HG03378 (cell line): ENCODE results near the gene UBE3C.
A peak's percentile ranks its signal among the peaks of the same experiment; 100 is the strongest.
"Not testable (repeated sequence)": the region's sequence is repeated elsewhere in the genome, so short reads cannot be mapped to it uniquely, and the experiment has no call there.

ENCODE experiments used
- ATAC-seq: cut with Tn5 transposase; IDR thresholded peaks from one replicate; pipeline ENCODE4 v1.9.1; 2021; ENCODE audit warnings: mild to moderate bottlenecking, moderate library complexity; ENCODE audit not compliant: unreplicated experiment

UBE3C gene

DNA sequence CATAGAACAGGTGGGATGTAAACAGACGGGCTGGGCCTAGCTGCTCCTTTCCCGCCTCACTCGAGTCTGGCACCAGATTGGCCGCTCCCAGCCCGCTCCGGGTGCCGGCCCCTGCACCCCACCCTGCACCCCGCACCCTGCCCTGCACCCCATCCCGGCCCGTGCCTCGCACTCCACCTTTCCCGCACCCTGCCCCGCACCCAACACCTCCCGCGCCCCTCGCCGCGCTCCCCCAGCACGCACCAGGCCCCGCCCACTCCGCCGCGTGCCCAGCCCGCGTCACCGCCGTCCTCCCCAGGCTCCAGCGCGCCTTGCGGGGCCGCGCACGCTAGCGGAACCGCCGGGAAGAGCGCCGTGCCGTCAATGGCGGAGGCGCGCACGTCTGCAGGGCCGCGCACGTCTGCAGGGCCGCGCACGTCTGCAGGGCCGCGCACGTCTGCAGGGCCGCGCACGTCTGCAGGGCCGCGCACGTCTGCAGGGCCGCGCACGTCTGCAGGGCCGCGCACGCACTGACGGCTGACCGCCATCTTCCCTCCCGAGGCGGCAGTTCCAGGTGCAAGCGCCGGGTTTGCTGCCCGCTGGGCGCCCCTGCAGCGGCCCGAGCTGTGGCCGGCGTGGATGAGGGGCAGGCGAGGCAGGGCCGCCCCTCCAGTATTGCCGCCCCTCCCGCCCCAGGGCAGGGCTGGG, at the start of gene UBE3C:
TSS of gene UBE3C (plus strand) at position 503 of the 687 bp plus-strand sequence. CDS start 347 bp downstream, outside the sequence.
- ATAC-seq: peak; percentile 59

DNA sequence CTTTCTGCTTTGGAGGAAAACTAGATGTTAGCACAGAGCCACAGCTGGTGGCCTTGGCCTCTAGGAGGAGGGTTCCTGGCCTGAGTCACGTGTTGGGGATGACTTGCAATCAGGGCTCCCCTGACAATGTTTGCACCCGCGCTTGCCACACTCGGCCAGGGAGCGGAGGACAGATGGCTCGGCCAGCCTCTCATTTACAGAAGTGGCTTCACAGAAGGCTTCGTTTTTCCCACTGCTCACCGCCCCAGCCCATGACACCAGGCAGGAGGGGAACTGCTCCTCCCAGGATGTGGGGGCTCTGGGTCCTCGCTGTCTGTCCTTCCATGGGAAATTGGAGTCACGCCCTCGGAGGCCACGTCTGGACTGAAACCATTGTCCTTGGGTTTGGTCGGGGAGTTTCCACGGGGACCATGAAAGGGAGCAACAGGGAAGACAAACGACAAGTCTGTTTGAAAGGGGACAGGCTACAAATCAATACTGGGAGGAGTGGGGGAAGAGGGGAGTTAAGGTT, 49.6 kb upstream of the UBE3C start:
- ATAC-seq: no peak

- ATAC-seq: no peak
Measured at GRCh38 chr7:157090485-157091165, 48.1 kb upstream of the UBE3C start.

GRCh38 chr7:157096286-157097055, 42.3 kb upstream of the UBE3C start:
- ATAC-seq: no peak

DNA sequence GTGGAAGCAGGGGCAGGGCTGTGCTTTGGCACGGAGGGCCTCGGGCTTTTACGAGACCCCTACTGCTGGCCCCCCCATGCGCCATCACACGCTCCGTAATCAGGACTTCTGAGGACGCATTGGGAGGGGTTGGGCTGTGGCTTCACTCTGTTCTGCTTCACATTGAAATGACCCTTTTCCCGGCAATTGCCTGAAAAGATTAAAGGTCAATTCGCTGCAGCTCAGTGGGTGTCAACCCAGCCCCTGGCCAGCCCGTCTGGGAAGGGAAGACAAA, 41.7 kb upstream of the UBE3C start:
- no peak for ATAC-seq

GRCh38 chr7:157097569-157097968, 41.2 kb upstream of the UBE3C start:
- ATAC-seq: no peak

DNA sequence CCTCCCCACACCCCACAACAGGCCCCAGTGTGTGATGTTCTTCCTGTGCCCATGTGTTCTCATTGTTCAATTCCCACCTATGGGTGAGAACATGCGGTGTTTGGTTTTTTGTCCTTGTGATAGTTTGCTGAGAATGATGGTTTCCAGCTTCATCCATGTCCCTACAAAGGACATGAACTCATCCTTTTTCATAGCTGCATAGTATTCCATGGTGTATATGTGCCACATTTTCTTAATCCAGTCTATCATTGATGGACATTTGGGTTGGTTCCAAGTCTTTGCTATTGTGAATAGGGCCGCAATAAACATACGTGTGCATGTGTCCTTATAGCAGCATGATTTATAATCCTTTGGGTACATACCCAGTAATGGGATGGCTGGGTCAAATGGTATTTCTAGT, 38.7 kb upstream of the UBE3C start:
- ATAC-seq: not testable (repeated sequence)

DNA sequence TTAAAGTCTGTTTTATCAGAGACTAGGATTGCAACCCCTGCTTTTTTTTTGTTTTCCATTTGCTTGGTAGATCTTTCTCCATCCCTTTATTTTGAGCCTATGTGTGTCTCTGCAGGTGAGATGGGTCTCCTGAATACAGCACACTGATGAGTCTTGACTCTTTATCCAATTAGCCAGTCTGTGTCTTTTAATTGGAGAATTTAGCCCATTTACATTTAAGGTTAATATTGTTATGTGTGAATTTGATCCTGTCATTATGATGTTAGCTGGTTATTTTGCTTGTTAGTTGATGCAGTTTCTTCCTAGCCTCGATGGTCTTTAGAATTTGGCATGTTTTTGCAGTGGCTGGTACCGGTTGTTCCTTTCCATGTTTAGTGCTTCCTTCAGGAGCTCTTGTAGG, 35.1 kb upstream of the UBE3C start:
- ATAC-seq: not testable (repeated sequence)

DNA sequence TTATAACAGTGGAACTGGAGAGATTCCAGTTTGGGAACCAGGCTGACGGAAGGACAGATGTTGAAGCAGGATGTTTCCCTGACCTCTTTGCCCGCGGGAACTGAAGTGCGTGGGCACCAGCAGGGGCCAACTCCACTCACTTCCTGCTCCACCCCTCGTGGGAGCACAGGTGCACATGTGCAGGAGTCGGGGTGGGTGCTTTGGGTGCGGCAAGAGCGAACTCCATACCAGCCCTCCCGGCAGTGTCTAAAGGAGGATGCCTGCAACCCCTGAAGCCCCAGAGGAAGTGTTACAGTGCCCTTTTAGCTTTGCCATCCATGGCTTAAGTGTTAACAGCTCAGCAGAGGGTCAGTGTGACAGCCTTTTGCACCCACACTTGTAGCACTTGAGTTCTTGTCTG, 27.4 kb upstream of the UBE3C start:
- no peak for ATAC-seq

GRCh38 chr7:157112706-157113105, 26.0 kb upstream of the UBE3C start:
- no peak for ATAC-seq

GRCh38 chr7:157113607-157114006, 25.1 kb upstream of the UBE3C start:
- ATAC-seq: no peak

DNA sequence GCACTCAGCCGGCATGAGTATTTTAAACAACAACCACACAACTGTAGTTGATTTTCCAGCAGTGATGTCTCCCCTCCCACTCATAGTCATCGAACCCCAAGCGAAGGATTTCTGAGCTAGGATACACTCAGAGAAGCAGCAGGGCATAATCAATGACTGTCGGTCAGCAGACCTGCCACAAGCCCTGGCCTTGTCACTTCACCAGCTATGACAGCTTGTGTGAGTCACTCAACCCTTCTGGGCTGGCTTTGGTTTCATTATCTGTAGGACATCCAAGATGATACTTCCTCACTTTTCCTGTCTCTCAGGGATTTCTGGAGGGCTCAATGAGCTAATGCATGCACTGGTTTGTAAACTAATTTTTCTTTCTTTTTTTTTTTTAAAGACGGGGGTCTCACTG, 22.0 kb upstream of the UBE3C start:
- ATAC-seq: no peak

DNA sequence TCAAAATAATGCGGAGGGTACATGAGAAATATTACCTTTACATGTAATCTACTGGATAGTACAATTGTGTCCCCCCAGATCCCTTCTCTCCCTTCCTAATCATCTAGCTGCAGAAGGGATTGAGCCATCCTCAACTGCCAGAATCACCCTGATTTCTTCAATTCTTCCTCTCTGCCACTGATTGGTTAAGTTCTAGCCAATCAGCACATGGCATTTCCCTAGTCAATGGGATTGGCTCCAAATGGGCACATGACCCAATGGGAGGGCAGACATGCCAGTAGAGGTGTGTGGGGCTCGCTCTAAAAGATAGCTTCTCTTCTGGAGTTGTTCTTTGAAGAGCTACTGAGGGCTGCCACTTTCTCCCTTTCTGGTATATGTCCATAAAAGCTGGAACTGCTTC, 20.9 kb upstream of the UBE3C start:
- ATAC-seq: no peak

DNA sequence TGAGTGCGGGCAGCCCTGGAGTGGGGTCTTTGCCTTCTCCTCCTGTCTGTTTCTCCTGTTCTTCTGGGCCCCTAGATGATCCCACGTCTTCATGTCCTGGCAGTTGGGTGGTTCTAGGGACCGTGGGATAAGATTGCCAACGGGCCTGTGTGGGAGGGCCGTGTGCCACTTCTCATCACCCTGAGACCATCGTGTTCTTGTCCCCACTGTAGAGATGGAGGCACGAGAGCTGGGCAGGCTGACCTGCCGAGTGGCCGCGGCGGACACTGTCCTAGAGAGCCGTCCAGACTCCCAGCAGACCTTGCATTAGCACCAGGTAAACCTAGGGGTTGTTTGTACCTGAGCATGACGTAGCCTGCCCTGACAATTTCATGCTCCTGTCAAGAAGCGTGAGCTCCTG, 18.5 kb upstream of the UBE3C start:
- no peak for ATAC-seq

DNA sequence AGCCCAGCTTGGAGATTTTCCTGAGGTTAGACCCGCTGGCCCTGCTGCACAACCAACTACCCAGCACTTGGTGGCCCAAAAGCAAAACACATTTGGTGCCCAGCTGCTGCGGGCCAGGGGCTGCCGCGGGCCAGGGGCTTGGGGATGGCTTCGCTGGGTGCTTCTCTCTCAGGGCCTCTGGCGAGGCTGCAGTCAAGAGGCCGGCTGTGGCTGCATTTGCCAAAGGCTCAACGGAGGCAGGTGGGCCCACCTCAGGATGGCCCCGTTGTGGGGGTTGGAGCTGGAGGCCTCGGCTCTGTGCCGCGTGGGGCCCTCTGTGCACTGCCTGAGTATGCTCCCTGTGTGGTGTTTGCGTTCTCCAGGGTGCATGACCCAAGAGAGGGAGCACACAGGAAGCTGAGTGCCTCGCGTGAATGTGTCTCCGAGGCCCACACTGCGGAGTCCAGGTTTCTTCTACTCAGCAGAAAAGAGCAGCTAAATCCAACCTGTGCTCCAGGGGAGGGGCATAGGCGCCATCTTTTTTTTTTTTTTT, 17.5 kb upstream of the UBE3C start:
- ATAC-seq: no peak

DNA sequence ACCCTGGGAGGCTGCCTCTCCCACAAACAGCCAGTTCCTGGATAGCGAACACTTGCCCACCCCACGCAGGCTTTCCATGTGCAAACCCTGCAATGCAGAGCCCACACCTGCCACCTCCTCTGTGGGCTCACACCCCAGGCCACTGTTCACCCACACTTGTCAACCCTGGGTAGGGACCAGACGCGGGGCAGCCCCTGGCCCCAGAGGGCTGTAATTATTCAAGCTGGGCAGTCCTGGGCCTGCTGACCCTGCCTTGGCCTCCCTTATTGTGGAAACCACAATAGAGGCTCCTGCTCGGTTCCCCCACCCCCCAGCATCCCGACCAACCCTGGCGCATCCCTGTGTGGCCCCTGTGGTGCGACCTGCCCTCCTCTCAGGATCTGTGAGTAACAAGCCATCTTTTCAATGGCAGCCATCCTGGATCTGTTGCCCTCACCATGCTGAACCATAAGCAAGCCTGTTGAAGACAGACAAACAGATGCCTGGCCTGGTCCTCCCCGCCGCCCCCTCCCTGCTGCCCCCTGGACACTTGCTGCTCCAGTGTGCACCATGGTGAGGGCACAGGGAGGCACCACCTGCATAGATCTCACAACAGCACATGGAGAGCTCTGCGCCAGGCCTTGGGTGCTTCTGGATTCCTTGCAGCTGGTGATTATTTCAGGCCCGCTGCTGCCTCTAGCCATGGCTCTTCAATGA, 15.8 kb upstream of the UBE3C start:
- no peak for ATAC-seq

DNA sequence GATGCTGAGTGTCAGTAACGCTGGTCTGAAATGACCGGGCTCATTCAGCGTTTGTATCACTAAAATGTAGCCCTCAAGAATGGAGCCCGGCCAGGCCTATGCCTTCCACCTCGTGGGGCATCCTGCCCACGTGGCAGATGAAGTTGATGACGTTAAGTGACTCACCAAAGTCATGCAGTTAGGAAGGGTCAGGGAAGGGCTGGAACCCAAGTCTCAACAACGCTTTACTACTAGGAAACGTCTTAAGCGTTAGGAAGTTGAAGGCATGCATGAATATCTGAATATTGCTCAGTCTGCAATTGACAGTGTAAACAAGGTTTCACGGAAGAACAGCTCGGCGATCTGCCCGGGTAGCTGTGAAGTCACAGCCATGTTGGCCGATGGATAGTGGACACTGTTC, 14.0 kb upstream of the UBE3C start:
- ATAC-seq: no peak

DNA sequence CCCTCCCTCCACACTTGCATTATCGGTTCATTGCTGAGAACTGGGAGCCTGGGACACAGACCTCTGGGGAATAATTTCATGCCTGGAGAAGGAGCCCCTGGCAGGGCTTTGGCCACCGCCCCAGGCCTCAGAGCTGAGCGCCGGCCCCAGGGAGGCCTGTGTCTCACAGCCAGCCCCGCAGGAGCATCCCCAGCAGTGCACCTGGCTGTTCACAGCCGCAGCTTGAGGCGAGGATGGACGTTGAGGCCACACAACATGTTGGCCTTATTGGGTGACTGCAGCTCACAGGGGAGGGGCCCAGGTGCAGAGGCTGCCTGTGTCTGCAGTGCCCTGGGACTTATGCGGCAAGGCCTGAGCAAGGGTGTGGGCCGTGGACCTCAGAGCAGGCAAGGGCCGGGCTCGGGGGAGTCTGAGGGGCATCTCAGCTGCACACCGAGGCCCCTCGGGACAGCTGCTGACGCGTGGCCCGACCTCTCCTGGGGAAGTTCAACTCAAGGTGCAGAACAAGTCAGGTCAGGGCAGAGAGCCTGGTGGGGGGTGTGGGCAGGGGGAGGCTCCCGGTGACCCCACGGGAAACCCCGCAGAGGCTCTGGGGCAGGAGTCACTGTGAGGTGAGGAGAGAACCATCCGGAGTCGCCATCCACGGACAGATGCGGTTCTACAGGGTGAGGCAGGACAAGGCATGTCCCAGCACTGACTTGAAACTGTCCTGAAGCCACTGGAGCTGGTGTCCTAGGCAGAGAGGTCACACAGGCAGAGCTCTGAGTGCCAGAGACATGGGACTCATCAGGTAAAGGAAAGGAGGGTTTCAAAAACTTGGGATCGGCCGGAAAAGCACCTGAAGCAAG, 13.1 kb upstream of the UBE3C start:
- no peak for ATAC-seq

DNA sequence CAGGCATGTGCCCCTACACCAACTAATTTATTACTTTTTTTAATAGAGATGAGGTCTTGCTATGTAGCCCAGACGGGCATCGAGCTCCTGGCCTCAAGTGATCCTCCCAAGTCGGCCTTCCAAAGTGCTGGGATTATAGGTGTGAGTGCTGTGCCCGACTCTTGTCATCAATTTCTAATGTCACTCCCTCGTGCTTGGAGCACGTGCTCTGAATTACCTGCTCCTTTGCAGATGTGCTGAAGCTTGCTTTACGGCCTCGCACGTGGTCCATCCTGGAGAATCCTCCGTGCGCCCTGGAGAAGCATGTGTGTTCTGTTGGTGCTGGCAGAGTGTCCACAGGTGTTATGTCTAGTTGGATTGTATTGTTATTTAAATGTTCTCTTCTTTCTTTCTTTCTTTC, 11.8 kb upstream of the UBE3C start:
- no peak for ATAC-seq

- ATAC-seq: no peak
Measured at GRCh38 chr7:157129200-157129599, 9.5 kb upstream of the UBE3C start.
